GM18517 (cell line): Measurements from ENCODE around the gene SYNGR4.
"Not testable (repeated sequence)": the region's sequence is repeated elsewhere in the genome, so short reads cannot be mapped to it uniquely, and the experiment has no call there.

Source experiments
- ATAC-seq: cut with Tn5 transposase; IDR thresholded peaks from one replicate; pipeline ENCODE4 v1.9.1; 2021; ENCODE audit warnings: mild to moderate bottlenecking, moderate library complexity; ENCODE audit not compliant: unreplicated experiment

SYNGR4 gene, protein sequence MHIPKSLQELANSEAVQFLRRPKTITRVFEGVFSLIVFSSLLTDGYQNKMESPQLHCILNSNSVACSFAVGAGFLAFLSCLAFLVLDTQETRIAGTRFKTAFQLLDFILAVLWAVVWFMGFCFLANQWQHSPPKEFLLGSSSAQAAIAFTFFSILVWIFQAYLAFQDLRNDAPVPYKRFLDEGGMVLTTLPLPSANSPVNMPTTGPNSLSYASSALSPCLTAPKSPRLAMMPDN

DNA sequence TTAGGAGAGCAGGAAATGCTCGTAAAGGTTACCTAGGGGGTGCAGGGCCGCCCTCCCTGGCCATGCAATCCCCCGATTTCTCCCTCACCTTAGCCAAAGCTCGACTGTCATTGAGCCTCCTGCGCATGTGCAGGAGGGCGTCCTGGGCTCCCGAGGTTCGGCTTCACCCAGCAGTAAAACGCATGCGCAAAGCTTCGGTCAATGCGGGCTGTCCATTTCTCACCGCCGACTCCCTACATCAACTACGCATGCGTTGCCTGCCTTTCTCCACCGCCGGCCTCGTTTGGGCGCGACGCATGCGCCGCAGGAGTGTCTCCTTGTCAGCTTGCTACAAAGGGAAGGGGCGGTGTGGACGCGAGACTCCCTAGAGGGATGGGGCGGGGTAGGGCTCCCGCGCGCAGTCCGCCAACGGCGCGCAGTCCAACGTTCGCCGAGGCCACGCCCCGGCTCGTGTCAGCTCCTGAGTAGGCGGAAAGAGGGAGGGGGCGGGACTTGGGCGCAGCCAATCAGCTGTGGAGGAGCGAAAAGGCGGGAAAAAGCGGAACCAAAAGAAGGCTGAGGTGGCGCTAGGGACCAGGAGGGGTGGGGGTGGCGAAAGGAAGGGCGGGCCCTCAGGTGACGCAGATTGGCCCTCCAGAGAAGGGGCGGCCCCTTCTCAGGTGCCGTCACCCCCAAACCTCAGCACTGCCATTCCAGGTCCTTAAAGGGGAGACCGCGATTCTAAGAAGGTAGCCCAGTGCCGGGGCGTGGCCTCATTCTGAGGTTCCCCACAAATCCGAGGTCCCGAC, at the start of gene SYNGR4, which contains the start of gene TMEM143:
TSS of gene SYNGR4 (plus strand) at position 558 of the 788 bp plus-strand sequence. CDS start 1,476 bp downstream, outside the sequence.
TSS of gene TMEM143 (minus strand) at position 131 of the 788 bp plus-strand sequence. CDS start at position 111, 20 bp downstream.
- ATAC-seq, result peak; percentile 80

DNA sequence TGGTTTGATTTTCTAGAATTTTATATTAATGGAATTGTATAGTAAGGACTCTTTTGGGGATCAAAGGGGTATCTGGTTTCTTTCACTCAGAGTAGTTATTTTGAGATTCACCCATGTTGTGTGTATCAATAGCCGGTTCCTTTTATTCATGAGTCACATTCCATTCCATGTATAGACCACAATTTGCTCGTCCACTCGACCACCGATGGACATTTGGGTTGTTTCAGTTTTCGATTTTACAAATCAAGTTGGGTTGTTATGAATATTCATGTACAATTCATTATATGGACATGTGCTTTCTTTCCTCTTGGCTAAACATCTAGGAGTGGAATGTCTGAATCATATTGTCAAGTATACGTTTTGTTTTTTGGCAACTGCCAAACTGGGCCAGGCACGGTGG, 48.5 kb upstream of the SYNGR4 start:
- ATAC-seq, result no peak

DNA sequence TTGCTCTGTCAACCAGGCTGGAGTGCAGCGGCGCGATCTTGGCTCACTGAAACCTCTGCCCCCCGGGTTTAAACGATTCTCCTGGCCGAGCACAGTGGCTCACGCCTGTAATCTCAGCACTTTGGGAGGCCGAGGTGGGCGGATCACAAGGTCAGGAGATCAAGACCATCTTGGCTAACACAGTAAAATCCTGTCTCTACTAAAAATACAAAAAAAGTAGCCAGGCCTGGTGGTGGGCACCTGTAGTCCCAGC, 46.5 kb upstream of the SYNGR4 start:
- not testable (repeated sequence) for ATAC-seq

DNA sequence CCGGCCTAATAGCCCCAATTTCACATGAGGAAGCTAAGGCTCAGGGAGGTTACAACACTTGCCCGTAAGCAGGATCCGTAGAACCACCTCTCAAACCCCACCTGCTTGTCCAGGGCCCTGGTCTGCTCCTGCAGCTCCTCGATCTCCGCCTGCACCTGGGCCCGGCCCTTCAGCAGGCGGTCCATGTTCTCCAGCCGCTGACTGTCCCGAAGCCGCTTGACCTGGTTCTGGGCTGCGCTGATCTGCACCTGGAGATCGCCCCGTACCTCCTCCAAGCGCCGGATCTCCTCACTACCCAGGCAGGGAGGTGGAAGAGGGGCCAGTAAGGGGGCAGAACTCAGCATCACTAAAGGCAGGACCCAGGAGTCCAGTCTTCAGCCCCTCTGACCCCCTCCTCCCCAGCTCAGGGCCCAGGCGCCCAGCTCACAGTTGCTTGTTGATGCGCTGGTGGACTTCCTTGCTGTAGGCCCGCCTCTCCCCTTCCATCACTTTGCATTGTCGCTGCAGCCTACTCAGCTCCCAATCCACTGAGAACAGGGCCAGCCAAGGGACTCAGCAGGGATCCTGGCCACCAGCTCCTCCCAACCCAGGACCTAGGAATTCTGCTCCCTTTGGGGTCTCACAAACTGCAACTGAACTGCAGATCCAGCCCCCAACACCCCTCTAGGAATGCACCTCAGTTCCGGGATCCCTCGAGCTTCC, 45.7 kb upstream of the SYNGR4 start:
- no peak for ATAC-seq

DNA sequence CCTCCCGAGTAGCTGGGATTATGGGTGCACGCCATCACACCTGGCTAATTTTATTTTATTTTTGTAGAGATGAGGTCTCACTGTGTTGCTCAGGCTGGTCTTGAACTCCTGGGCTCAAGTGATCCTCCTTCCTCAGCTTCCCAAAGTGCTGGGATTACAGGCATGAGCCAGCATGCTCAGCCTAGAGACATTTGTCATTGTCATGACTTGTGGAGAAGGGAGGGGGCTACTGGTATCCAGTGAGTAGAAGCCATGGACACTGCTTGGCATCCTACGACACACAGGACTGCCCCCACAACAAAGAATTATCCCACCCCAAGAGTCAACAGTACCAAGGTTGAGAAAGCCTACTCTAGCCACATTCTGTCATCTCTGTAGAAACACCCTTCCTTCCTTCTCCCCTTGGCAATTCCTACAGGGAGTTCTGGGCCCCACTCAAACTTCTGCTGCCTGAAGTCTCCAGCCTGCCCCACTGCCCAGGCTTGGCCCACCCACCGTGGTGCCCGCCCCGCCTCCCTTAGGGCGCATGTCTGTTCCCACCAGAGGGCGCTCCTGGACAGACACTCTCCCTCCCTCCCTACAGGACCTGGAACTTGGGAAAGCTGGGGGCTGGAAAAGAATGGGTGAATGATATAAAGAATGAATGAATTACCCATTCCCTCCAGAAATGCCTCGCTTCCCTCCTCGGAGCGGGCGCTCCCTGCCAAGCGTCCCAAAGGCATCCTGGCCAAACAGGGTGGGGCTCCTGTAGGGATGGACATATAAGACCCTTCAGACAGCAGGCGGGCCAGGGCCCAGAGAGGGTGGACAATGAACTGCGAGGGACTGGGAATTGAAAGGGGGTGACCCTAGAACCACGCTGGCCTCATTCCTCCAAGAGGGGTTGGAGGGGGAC, 44.3 kb upstream of the SYNGR4 start:
- no peak for ATAC-seq

DNA sequence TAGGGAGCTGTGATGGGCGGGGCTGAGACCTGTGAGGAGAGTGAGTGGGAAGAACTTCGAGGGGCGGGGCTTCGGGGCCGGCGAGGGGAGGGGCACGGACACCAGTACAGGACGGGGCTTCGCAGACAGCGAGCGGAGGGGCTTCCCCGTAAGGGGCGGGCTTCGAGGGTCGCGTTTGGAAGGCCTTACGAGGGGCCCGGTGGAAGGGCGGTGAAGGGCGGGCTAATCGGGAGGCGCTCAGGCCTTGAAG, 42.9 kb upstream of the SYNGR4 start:
- ATAC-seq, result peak; percentile 35

DNA sequence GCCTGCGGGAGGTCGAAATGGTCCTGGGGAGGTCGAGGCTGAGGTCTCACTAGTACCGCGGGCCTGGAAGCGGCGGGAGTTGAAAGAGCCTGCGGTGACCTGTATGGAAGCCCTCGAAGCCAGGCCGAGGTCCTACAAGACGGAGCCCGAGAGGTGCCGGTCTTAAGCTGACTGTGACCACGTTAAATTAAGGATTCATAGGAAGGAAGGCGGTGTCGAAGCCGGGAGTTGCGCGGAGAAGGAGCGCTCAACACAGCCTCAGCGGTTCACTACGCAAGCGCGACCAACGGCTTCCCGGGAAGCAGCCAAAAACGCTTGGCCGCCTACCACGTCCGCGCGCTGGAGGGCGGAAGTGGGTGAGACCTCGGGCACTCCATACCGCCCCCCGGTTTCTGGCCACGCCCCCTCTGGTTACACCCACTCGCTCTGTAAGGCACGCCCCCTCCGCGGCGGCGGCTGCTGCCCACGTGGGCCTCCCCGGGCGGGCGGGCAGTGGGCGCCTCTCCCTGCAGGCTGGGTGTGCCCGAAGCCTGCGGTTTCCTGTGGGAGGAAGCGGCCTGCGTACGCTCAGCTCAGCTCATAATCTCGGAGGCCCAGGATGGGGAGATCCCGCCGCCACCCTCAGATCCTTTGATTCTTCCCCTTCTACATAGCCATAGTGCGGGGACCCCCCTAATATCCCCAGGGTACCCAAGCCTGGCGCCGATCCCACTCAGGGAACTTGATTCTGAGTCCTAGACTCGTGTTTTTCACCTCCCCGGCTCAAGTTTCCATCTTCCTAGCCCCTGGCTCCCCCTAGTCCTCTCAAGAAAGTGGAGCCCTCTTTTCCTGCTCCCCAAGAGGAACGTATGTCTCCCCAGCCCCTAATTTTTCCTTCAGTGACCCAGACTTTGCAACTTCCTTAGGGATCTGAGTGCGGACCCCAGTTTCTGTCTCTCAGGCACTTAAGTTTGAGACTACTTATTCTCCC, 42.3 kb upstream of the SYNGR4 start:
- peak; percentile 72 for ATAC-seq

DNA sequence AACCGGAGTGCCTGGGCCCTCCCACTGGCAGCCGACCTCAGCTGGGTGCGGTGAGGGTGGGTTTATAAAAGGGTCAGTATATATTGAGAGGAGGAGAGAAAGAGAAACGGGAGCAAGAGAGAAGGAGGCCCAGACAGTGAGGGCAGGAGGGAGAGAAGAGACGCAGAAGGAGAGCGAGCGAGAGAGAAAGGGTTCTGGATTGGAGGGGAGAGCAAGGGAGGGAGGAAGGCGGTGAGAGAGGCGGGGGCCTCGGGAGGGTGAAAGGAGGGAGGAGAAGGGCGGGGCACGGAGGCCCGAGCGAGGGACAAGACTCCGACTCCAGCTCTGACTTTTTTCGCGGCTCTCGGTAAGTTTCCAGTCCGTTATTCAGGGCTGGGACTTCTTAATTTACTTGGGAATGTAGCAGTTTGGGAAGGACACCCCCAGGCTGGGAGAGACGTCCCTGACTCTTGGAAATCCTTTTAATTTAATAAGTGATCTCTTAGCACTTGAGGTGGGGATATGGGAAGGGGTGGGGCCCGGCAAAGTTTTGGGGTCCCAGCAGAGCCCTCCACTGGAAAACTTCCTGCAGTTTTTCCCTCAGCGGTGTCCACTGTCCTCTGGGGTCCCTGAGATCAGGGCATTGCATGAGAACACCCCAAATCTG, 38.8 kb upstream of the SYNGR4 start, which contains the start of gene EMP3:
TSS of gene EMP3 (plus strand) at position 288 of the 646 bp plus-strand sequence. CDS start 1,293 bp downstream, outside the sequence.
- ATAC-seq, result no peak

DNA sequence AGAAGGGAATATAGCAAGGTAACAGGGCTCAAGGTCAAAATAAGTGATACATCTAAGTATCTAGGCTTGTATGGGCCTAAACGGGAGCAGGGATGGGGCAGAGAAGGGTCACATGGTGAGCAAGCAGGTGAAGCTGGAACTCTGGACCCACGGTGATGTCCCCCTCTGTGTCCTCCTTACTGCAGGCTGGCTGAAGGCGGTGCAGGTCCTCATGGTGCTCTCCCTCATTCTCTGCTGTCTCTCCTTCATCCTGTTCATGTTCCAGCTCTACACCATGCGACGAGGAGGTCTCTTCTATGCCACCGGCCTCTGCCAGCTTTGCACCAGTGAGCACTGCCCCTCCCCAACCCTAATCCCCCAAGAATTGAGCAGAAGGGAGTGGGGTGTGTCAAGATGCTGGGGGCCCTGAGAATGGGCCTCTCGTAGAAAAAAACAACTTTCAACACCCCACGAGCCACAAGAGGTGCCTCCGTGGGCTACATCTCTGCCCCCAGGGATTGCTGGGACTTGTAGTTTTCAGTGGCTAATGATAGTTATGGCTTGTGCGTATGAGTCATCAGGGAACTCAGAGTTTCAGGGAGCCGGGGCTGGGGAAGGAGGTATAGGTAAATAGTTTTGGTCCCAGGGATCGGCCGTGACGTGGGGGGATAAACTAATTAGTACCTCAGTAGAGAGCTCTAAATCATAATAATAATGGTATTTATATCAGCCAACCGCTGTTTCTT, 34.8 kb upstream of the SYNGR4 start:
- no peak for ATAC-seq

DNA sequence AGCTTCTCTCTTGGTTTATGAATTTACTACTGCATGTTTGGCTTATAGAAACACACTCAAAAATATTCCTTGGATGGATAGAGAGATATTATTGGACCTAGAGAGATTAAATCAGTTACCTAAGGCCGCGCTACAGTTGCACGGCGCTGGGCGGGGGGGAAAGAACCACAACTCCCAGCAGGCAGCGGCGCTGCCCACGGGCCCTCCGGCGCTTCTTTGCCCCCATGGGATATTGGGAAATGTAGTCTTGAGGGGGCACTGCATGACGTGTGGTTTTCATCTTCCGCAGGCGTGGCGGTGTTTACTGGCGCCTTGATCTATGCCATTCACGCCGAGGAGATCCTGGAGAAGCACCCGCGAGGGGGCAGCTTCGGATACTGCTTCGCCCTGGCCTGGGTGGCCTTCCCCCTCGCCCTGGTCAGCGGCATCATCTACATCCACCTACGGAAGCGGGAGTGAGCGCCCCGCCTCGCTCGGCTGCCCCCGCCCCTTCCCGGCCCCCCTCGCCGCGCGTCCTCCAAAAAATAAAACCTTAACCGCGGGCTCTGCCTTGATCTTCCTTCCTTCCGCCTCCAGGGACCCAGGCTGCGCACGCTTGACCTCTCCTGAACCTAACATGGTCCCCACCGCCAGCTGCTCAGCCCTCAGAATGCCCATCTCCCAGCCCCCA, 34.0 kb upstream of the SYNGR4 start:
- ATAC-seq, result no peak

DNA sequence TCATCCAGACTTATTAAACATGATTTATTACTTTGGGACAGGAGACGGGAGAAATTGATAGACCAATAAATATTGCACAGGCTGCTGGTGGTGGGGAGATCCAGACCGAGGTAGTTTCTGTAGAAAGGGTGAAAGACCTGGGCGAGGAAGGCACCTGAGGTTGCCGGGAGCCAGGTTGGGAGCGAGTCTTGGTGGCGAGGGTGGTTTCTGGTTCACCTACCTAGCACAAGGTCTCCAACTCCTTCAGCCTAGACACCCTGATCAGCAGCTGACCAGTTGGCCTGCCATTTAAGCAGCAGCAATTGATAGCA, 31.9 kb upstream of the SYNGR4 start:
- no peak for ATAC-seq

DNA sequence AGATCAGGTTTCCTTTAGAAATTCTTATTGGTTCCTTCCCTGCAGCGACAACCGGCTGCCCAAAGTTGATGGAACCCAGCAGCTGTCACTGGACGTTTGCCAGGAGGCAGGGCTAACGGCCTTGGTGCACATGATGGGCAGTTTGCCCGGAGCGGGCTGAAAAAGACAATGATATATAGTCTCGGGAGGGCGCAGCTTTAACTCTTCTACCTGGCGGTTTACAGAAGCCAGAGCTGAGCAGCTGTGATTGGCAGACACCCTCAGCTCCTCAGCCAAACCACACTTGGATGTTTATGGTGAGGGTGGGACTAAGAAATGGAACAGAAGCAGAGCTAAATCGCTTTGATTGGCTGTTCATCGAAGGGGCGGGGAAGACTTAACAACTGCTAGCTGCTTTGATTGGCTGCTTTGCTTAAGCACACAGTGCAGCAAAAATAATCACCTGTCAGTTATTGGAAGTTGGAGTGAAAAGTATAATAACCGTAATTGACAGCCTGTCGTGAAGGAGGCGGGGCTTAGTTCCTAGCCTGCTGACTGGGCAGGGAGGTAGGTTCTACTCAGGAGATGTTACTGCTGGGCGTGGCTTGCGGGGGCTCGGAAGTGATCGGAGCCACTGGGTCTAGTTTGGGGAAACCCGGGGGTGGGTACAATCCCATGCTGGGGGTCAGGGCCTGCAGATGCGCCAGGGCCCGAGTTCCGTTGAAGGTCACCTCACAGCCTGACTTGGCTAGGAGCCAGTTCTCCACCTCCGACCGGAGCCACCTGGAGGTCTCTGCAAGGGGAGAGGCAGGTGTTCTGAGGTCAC, 31.3 kb upstream of the SYNGR4 start:
- ATAC-seq, result peak; percentile 78

DNA sequence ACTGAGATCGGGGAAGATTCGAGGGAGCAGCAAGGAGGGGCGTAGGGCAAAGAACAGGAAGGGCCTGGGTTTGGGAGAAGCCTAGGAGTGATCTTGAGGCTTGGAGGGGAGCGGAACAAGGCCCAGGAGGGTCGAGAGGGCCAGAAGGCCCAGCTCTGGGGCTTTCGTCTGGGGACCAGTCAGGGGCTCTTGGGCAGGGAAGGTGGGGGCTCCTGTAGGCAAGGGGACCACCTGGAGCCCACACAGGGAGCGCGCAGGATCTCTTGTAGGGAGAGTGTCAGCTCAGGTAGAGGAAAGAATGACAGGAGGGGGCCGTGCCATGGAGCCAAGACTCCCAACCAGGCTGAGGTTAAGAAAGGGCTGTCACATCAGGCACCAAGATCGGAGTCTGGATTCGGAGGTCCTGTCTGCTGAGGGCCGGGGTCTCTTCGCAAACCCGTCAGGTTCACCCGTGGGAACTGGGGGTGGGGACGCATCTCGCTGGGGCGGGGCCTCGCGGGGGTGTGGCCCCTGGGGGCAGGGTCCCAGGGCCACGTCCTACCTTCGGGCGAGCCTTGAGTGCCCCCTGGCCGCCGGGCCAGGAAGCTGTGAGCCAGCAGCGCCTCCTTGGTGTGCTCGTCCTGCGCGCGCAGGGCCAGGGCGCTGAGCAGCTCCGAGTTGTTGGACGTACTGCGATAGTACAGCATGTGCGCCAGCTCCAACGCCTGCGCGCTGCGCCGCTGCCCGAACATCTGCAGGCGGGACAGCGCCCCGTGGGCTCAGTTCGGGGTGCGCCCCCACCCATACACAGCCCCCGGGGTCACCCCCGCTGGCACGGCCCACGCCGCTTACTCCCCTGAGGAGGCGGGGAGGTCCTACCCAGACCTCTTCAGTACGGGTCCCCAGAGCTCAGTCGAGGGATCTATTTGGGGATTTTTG, 30.4 kb upstream of the SYNGR4 start:
- ATAC-seq, result peak; percentile 37

DNA sequence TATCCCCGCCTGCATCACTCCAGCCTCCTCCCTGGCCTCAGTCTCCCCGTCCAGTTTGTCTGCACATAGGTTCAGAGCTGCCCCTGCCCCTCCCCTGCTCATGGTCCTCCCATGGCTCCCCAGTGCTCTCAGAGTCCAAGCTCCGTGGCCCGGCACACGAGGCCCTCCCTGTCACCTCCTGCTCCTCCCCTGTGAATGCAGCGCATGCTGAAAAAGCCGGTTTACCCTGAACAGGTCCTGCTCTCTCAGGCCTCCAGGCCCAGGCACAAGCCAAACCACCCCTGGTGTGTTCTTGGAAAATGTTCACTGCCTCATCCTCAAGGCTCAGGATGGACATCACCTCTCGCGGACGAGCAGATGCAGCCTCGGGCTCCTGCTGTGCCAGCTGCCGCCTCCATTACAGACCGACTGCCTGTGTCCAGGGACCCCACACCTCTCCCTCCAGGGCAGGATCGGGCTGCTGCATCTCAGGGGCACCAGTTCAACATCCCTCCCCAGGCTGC, 25.9 kb upstream of the SYNGR4 start:
- ATAC-seq, result no peak

DNA sequence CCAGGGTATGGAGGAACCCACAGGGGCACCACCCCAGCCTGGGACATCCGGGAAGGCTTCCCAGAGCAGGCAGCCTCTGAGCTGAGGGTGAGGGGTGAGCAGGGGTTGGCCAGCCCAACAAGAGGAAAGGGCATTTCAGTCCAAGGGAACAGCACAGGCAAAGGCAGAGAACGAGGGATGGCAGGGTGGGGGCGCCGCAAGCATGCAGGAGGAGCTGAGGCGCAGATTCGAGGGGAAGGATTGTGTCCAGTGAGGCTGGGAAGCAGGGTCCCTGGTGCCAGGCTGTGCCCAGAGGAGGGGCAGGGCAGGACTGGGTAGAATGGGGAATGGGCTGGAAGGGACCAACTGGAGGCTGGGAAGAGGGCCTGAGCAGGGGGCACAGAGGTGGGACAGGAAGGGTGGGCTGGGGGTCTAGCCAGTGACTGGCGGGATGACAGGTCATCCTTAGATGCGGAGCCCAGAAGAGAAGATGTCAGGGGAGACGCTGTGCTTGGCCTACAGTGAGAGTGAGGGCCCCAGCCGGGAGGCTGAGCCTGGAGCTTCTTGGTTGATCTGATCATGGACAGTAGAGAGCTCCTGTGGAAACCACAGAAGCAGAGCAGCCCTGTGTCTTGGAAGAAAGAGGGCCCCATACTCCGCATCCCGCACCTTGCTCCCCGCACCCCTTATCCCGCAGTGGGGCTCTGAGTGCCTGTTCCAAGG, 25.2 kb upstream of the SYNGR4 start:
- ATAC-seq, result no peak

DNA sequence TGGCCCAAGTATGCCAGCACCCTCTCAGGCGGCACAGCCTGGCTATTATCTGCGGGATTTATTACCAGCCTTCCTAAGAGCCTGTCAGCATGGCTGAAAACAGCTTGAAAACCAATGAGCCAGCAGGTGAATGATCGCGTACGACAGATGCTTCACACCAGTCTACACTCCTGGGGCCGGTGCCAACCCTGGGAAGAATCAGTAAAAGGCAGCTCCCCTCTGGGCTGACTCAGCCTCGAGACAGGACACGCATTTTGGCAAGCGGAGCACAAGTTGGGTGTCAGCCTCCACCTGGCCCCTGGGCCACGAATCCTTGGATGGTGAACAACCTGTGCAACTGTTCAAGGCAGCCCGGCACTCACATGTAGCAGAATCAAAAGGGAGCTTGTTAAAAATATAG, 23.2 kb upstream of the SYNGR4 start:
- no peak for ATAC-seq
